ENCODE measurements around the gene SERGEF. TPM values are rescaled to one million over a fixed set of nuclear protein-coding genes. Genes with fewer than 3 reads are reported as not detected.
A peak's percentile ranks its signal among the peaks of the same experiment; 100 is the strongest.

SERGEF gene
- total RNA-seq, 3 donors from 2014 or later, result 23.6 to 45.0 (median 23.8) TPM

DNA sequence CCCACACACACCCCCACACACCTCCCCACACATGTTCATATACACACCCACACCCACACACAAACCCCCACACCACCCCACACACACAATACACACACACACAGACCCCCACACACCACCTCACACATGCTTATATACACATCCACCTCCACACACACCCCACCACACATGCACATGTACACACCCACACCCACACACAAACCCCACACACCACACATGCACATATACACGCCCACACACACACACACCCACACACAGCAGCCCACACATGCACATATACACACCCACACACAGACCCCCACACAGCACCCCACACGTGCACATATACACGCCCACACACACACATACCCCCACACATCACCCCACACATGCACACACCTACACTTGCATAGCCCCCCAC is 249.1 kb downstream of the SERGEF start:
- no peak for ATAC-seq
- DNase-seq, result peak in 1 of 3 donors; percentile 5
- H3K36me3 ChIP-seq (ENCODE audit: low read depth), result no peaks in the 10 kb centered on the region
- no peaks in the 10 kb centered on the region for H3K9me3 ChIP-seq
- intact Hi-C loops (cut with DNase I, micrococcal nuclease), result loop anchor here (5.0 to 10.0 kb wide), 3 partner anchors 64 to 221 kb away; no protein-coding TSS in a partner anchor
- TF ChIP-seq, protein P1, sequence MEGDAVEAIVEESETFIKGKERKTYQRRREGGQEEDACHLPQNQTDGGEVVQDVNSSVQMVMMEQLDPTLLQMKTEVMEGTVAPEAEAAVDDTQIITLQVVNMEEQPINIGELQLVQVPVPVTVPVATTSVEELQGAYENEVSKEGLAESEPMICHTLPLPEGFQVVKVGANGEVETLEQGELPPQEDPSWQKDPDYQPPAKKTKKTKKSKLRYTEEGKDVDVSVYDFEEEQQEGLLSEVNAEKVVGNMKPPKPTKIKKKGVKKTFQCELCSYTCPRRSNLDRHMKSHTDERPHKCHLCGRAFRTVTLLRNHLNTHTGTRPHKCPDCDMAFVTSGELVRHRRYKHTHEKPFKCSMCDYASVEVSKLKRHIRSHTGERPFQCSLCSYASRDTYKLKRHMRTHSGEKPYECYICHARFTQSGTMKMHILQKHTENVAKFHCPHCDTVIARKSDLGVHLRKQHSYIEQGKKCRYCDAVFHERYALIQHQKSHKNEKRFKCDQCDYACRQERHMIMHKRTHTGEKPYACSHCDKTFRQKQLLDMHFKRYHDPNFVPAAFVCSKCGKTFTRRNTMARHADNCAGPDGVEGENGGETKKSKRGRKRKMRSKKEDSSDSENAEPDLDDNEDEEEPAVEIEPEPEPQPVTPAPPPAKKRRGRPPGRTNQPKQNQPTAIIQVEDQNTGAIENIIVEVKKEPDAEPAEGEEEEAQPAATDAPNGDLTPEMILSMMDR (IDR thresholded peaks at IDR 0.05), result no peak
- no peak overlapping the region for H3K4me3 ChIP-seq
- H3K4me1 ChIP-seq (ENCODE audit: low read depth), result no peaks in the 10 kb centered on the region

GRCh38 chr11:17763244-17763643 is 249.6 kb downstream of the SERGEF start:
- intact Hi-C loops (cut with DNase I, micrococcal nuclease), result loop anchor here (5.0 to 10.0 kb wide), 3 partner anchors 64 to 222 kb away; no protein-coding TSS in a partner anchor
- Histone ChIP-seq H3K4me3 (no peak overlapping the region), H3K4me1 (ENCODE audit: low read depth) (no peaks in the 10 kb centered on the region), H3K36me3 (ENCODE audit: low read depth) (no peaks in the 10 kb centered on the region), H3K9me3 (no peaks in the 10 kb centered on the region)
- ATAC-seq (no peak), DNase-seq (peak in 1 of 3 donors; percentile 17)
- TF ChIP-seq, protein P1 (IDR thresholded peaks at IDR 0.05), result no peak

DNA sequence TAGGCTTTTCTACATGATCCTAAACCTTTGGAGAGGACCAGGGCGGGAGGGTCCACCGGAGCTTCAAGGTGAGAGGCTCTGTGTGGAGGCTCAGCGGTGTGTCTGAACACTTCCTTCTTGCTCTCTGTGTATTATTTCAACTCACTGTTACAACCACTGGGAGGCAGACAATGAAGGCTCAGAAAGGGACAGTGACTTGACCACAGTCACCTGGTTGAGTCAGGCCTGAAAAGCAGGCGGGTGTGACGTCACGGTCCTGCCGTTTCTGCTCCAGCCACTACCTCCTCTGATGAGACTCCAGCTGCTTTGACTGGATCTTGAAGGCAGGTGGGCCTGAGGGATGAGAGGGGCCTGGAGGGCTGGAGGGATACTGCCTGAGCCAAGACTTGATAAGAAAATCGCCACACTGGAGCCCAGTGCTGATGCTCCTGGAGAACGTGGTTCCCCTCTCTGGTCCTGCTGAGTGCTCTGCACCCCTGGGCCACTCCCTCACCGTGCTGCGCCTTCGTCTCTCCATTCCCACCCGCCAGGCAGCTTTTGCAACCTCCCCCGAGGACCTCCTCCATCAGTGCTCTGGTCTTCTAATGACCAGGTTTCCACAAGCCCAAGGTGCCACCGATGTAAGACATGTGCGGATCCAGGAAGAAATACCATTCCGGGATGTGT is 250.4 kb downstream of the SERGEF start:
- no peaks in the 10 kb centered on the region for H3K4me1 ChIP-seq (ENCODE audit: low read depth)
- intact Hi-C loops (cut with DNase I, micrococcal nuclease), result loop anchor here (5.0 to 10.0 kb wide), 3 partner anchors 65 to 222 kb away; no protein-coding TSS in a partner anchor
- TF ChIP-seq, protein P1 (IDR thresholded peaks at IDR 0.05), result no peak
- ATAC-seq (no peak), DNase-seq (peak in 1 of 3 donors; percentile 29)
- H3K36me3 ChIP-seq (ENCODE audit: low read depth), result no peaks in the 10 kb centered on the region
- no peak overlapping the region for H3K4me3 ChIP-seq
- no peaks in the 10 kb centered on the region for H3K9me3 ChIP-seq

DNA sequence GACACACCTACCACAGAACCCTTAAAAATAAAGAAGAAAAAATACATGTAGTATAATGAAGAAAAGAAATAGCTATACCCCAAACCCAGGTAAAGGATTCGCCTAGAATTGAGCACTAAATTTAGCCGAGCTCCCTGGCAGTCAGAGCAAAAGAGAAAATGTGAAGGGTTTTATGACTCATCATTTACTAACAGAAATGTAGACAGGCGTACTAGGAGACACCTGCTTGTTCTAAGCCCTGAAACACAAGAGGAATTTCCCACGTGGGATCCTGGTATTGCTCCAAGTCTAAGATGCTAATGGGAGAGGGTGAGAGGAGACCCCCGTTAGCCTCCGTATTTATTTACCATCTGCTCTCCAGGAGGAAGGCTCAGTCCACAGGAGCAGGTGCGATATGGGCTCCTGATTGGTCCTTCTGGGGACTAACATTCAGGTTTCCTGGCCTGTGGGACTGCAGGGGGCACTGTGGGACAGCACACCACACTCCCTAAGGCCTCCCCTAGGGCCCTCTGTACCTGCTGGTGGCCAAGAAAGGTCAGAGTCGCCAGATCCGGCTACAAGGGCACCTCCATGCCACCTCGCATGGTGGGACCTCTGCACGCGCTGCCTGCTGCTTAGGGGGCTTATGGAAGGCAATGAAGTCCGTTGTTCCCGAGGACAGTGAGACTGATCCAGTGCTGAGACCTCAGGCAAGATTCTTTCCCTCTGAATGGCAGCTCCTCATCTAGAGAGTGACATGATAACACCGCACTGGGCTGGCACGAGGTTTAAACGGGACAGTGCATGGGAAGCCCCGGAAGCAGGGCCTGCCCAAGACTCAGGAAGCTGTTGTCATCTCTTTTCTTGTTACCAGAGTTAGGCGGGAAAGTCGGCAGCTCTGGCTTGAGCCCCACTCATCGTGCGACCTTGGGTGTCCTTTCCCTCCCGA is 252.5 kb downstream of the SERGEF start:
- Histone ChIP-seq H3K9me3 (no peaks in the 10 kb centered on the region), H3K4me3 (no peak overlapping the region), H3K36me3 (ENCODE audit: low read depth) (no peaks in the 10 kb centered on the region), H3K4me1 (ENCODE audit: low read depth) (no peaks in the 10 kb centered on the region)
- TF ChIP-seq, protein P1 (IDR thresholded peaks at IDR 0.05), result peak; percentile 42
- DNase-seq, result peak; percentile 50 to 80 (median 80)
- intact Hi-C loops (cut with DNase I, micrococcal nuclease), result loop anchor here (5.0 to 10.0 kb wide), 3 partner anchors 67 to 224 kb away; no protein-coding TSS in a partner anchor
- ATAC-seq, result peak; percentile 92

DNA sequence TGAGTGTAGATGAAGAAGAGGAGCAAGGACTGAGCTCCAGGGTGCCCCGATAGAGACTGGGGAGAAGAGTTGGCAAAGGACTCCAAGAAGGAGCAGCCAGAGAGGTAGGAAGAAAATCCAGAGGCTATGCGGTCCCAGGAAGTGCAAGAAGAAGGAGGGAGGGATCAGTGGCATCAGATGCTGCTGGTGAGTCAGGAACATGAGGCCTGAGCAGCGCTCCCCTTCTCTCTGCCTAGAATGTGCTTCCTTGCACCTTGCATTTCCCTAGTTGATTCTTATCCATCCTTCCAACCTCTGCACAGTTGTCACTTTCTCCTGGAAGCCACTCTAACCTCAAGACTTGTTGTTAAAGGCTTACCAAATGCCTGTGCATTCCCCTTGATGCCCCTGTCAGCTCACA is 257.0 kb downstream of the SERGEF start:
- intact Hi-C loops (cut with DNase I, micrococcal nuclease), result no loop called here
- Histone ChIP-seq H3K36me3 (ENCODE audit: low read depth) (no peaks in the 10 kb centered on the region), H3K4me1 (ENCODE audit: low read depth) (no peaks in the 10 kb centered on the region), H3K4me3 (no peak overlapping the region), H3K9me3 (no peaks in the 10 kb centered on the region)
- ATAC-seq (no peak), DNase-seq (no peak)
- TF ChIP-seq, protein P1 (IDR thresholded peaks at IDR 0.05), result no peak
